Mesothelial cell of epicardium (in vitro differentiated cells): ENCODE measurements around the gene PTPRJ. TPM values are rescaled to one million over a fixed set of nuclear protein-coding genes. Genes with fewer than 3 reads are reported as not detected.

ENCODE experiments used
- DNase-seq, 2 experiments: peaks; one replicate each; pipeline ENCODE4 v3.0.0; 2021; ENCODE audit warnings: low spot score in 2 of 2; ENCODE audit not compliant: unreplicated experiment in 2 of 2
- H3K27ac Mint-ChIP-seq: 2 replicates; pipeline ENCODE4 v1.8.0; 2021; ENCODE audit warnings: mixed read lengths
- H3K27me3 Mint-ChIP-seq: 2 replicates; pipeline ENCODE4 v1.8.0; 2021; ENCODE audit warnings: low read depth, mixed read lengths
- H3K36me3 Mint-ChIP-seq: 2 replicates; pipeline ENCODE4 v1.8.0; 2021; ENCODE audit warnings: mixed read lengths
- H3K4me1 Mint-ChIP-seq: 2 replicates; pipeline ENCODE4 v1.8.0; 2021; ENCODE audit warnings: mixed read lengths
- H3K4me3 Mint-ChIP-seq: 2 replicates; pipeline ENCODE4 v1.8.0; 2021; ENCODE audit warnings: mild to moderate bottlenecking, moderate library complexity, mixed read lengths
- H3K9me3 Mint-ChIP-seq: 2 replicates; pipeline ENCODE4 v1.8.0; 2021; ENCODE audit warnings: mixed read lengths
- total RNA-seq: library from RNA; stranded (reverse); gene quantifications from 3 replicates; pipeline ENCODE4 v1.2.1, GENCODE V29; 2021
- TF ChIP-seq, protein P1 (sequence below): fragments of 200-600 bp; sonication (generic); IDR thresholded peaks from one replicate; pipeline ENCODE4 v1.5.0; 2021; ENCODE audit warnings: antibody characterized with exemption; ENCODE audit not compliant: unreplicated experiment

PTPRJ gene
- total RNA-seq, 1 donor from 2014 or later, result 26.2 TPM

- peaks cover 26% of the 10 kb centered on the region for H3K4me1 Mint-ChIP-seq
- no peak overlapping the region for H3K27ac Mint-ChIP-seq
- H3K36me3 Mint-ChIP-seq, result no peaks in the 10 kb centered on the region
- no peak for DNase-seq
- TF ChIP-seq, protein P1, sequence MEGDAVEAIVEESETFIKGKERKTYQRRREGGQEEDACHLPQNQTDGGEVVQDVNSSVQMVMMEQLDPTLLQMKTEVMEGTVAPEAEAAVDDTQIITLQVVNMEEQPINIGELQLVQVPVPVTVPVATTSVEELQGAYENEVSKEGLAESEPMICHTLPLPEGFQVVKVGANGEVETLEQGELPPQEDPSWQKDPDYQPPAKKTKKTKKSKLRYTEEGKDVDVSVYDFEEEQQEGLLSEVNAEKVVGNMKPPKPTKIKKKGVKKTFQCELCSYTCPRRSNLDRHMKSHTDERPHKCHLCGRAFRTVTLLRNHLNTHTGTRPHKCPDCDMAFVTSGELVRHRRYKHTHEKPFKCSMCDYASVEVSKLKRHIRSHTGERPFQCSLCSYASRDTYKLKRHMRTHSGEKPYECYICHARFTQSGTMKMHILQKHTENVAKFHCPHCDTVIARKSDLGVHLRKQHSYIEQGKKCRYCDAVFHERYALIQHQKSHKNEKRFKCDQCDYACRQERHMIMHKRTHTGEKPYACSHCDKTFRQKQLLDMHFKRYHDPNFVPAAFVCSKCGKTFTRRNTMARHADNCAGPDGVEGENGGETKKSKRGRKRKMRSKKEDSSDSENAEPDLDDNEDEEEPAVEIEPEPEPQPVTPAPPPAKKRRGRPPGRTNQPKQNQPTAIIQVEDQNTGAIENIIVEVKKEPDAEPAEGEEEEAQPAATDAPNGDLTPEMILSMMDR, result no peak
- no peaks in the 10 kb centered on the region for H3K9me3 Mint-ChIP-seq
- no peaks in the 10 kb centered on the region for H3K27me3 Mint-ChIP-seq
- H3K4me3 Mint-ChIP-seq, result no peak overlapping the region
These were observed 2.7 kb upstream of the PTPRJ start for GRCh38 chr11:47977623-47978022.

- H3K27ac Mint-ChIP-seq, result peak overlapping the region; percentile 54
- no peaks in the 10 kb centered on the region for H3K9me3 Mint-ChIP-seq
- peak overlapping the region; percentile 46 for H3K4me3 Mint-ChIP-seq
- H3K36me3 Mint-ChIP-seq, result no peaks in the 10 kb centered on the region
- no peak for DNase-seq
- H3K4me1 Mint-ChIP-seq, result peaks cover 33% of the 10 kb centered on the region
- TF ChIP-seq, protein P1, result no peak
- H3K27me3 Mint-ChIP-seq, result no peaks in the 10 kb centered on the region
These were observed 826 bp upstream of the PTPRJ start for GRCh38 chr11:47979378-47980087.

DNA sequence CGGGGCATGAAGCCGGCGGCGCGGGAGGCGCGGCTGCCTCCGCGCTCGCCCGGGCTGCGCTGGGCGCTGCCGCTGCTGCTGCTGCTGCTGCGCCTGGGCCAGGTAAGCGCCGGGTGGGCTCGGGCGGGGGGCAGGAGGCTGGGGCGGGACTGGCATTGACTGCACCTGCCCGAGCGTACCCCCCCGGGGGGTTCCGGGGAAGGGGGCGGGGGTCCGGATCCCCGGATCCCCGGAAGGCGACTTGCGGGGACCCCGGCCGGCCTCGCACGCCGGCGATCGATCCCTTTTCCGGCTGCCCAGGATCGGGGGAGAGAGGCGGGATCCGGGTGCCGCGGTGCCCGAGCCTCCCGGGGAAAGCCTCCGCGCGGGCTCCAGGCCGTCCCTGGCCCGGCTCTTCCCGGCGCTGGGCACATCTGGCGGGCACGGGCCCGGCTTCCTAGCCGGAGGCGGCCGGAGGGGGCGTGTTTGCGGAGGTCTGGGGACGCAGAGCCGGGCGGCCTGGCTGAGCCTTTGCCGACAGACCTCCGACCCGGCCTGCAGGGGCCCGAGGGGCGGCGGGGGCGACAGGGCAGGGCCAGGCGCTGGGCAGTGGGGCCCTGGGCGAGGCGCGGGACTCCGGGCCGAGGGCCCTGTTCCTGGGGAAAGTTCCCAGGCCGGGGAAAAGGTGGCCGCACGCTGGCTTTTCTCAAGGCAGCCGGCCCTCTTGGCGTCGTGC is 705 bp downstream of the PTPRJ start:
- TF ChIP-seq, protein P1, result no peak
- peak; percentile 42 to 66 for DNase-seq
- peaks cover 31% of the 10 kb centered on the region for H3K4me1 Mint-ChIP-seq
- peak overlapping the region; percentile 79 for H3K4me3 Mint-ChIP-seq
- no peaks in the 10 kb centered on the region for H3K9me3 Mint-ChIP-seq
- H3K36me3 Mint-ChIP-seq, result no peaks in the 10 kb centered on the region
- H3K27ac Mint-ChIP-seq, result no peak overlapping the region
- H3K27me3 Mint-ChIP-seq, result no peaks in the 10 kb centered on the region

GRCh38 chr11:47981667-47982404 is 1.5 kb downstream of the PTPRJ start:
- TF ChIP-seq, protein P1, result no peak
- Mint-ChIP-seq H3K27ac (peak overlapping the region; percentile 79), H3K4me3 (peak overlapping the region; percentile 79), H3K4me1 (peaks cover 39% of the 10 kb centered on the region), H3K9me3 (no peaks in the 10 kb centered on the region), H3K36me3 (no peaks in the 10 kb centered on the region), H3K27me3 (no peaks in the 10 kb centered on the region)
- no peak for DNase-seq

DNA sequence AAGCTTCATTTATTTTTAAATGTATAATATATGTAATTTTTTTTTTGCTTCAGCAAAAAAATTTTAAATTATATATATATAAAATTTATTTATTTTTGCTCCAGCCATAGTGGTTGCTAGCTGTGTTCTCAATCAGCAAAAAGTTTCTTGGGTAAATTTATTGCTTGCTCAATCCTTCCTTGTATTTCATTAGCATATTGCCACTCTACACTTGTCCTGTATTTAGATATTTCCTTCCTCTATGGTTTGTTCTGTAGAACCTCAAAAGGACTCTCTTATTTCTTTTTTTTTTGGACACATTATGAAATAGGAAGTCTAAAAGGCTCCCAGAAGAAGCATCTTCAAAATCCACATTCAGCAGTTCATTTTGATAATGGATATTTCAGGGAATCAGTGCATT is 2.3 kb downstream of the PTPRJ start:
- Mint-ChIP-seq H3K4me3 (peak overlapping the region; percentile 56), H3K4me1 (peaks cover 44% of the 10 kb centered on the region), H3K27me3 (no peaks in the 10 kb centered on the region), H3K27ac (no peak overlapping the region), H3K36me3 (no peaks in the 10 kb centered on the region), H3K9me3 (no peaks in the 10 kb centered on the region)
- no peak for DNase-seq
- TF ChIP-seq, protein P1, result no peak
